ENCODE results near the gene NEUROD4.
A peak's percentile ranks its signal among the peaks of the same experiment; 100 is the strongest.

The NEUROD4 gene

DNA sequence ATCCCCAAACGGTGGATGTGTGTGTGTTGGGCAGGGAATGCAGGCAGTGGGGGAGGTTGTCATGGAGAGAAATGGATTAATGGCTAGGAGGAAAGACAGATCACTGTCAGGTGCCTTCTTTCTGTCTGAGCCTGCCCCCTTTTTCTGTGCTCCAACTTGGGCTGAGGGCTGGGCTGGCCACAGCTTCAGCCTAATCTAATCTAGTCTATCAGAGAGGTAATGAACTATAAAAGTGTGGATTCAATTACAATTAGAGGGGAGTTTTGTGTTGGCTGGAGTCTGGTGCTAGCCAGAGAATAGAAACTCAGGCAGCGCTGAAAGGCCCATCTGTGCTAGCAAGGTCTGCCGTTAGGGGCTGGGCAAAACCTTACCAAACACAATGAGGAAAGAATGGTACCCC, 41.2 kb downstream of the NEUROD4 start:
- no peak for DNase-seq

DNA sequence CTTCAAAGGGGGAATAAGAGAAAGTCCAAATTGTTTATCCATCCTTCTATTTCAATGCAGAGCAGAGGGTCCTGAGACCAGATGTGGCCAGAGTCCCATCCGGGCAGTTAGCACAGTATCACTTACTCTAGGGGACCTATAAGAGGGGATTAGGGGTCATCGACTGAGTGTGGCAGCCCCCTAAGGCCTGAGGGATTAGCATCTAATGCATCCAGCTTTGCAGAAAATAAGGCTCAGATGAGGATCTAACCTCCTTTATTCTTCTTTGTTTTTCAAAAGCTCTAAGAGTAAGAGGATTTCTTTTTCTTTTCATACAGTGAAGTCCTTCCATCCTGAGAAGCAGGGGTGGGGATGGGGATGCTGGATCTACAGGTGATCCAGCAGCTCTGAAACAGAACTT, 43.5 kb downstream of the NEUROD4 start:
- no peak for DNase-seq

DNA sequence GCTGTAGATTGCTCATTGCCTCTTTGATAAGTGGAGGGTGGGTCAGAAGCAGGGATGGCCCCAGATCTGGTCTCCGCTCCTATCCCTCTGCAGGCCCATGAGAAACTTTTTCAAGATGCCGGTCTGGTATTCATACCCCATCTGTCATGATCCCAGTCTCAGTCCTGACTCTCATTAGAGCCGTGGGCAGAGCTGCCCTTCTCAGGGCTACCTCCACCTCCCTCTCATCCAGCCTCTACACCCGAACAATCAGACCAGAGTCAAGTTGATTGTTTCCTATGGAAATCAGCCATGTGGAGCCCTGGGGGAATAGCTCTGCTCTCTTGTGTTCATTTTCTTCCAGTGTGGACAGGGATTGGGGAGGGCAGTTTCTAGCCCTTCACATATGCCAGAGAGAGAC, 45.8 kb downstream of the NEUROD4 start:
- DNase-seq = no peak

DNA sequence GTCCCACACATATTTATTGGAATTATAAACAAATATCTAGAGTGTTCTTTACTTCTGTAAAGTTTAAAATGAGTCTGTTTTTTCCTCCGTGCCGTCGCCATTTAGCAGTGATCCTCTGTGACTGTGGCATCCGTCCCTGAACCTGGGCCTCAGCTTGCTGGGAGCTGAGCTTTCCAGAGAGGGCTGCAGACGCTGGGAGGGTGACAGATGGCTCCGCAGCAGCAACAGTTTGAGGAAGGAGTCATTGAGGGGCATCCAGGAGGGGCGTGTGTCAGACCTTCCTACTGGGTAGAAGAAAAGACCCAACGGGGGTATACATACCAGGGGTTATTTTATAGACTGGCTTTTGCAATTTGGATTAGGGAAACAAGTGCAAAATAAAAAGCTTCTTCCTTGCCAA, 47.9 kb downstream of the NEUROD4 start:
- DNase-seq = no peak

DNA sequence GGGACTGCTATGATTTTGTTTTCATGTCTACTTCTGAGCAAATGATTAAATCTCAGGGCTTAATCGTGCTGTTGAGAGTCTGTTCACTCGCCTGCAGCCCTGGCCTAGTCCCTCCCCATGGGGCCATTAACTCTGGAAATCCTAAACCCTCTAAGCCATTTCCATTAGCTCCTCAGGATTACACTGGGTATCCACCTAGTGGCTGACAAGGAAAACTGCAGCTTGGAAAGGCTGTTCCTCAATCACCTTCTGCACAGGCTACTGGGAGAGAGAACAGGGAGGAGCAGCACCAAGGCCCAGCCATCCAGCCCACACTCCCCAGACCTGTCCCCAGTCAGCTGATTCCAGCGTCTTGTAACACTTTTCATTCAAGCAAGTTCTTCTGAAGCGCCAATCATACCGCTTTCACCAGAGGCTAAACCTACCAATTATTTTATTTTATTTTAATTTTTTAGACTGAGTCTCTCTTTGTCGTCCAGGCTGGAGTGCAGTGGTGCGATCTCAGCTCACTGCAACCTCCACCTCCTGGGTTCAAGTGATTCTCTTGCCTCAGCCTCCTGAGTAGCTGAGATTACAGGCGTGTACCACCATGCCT, 48.7 kb downstream of the NEUROD4 start:
- peak; percentile 89 for DNase-seq

DNA sequence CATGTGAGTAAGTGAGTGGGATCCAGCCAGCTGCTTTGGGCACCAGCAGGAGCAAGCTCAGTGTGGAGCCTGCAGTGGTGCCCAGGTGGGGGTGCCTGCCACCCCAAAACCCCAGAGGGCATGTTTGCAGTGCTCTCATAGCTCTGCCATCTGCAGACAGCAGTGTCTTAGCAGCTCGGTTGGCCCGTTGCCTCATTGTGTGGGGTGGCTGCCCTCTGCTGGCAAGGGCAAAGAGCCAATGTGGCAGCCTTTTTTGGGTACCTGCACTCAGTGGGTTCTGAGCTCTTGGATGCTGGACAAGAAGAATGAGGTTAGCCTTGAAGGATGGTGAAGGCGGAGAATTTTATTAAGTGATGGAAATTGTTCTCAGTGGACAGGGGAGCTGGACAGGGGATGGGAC, 52.3 kb downstream of the NEUROD4 start:
- DNase-seq = peak; percentile 83

DNA sequence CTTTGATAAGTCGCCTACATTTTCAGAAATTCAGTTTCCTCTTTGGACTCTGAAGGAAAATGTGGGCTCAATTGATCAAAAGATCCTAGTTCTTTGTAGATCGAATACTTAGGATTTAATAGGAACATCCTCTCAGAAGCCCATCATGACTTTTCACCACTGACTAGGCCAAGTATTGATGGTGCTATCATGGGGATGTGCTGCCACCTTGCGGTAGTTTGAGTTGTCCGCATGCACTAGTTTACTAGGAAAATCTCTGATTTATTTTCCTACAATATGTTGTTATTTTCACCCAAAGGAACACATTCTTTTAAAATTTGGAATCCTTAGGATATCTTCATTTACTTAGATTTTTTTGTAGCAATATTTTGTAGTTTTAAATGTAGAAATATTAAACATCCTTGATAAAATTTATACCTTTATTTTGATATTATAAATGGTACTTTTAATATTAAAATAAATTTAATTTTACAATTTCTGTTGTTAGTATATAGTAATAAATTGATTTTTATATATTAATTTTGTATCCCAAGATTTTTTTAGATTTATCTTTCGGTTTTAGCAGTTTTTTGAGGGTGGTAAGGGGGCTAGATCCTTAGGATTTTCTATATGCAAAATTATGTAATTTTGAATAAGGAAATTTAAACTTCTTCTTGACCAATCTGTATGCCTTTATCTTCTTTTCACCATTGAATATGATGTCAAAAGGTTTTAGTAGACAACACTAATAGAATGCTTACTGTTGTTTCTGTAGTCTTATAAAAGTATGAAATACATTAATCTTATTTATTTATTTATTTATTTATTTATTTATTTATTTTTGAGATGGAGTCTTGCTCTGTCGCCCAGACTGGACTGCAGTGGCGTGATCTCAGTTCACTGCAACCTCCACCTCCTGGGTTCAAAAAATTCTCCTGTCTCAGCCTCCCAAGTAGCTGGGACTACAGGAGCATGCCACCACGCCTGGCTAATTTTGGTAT, 53.6 kb downstream of the NEUROD4 start:
- DNase-seq = peak; percentile 76

DNA sequence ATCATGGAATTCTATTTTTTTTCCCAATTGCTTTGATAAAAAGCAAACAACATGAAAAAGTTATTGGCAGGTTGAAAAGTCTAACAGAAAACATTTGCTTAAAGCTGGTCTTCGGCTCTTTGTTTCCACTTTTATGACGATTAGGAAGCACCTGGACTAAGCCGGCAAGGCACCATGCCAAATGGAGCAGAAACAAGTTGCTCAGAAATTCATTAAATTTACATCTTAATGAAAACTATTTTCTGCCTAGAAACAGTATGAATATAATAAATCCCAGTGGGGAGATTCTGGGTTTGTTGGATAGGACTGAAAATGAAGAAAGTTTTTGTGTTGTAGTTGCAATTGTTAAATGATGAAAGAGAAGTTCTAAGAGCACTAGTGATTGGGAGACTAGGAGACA, 55.0 kb downstream of the NEUROD4 start:
- no peak for DNase-seq

Measured in islet precursor cell (in vitro differentiated cells).